ENCODE results near the gene PLCB1. TPM values are rescaled to one million over a fixed set of nuclear protein-coding genes. Genes with fewer than 3 reads are reported as not detected.

PLCB1 gene
- total and polyA plus RNA-seq, 2 experiments from 2014 or later, result 14.9 to 20.7 TPM

GRCh38 chr20:8153281-8153908 is 21.3 kb downstream of the PLCB1 start:
- 0 out of 2 replicates have a peak, but pooled peaks cover 5% of the 10 kb centered on the region for H3K9me2 ChIP-seq (ENCODE audit: insufficient read depth)
- H3K27ac Mint-ChIP-seq, result no peak overlapping the region; the same call in 1 of the 2 replicates
- no peaks in the 10 kb centered on the region for H3K36me3 ChIP-seq (ENCODE audit: insufficient read depth)
- DNase-seq (ENCODE audit: low spot score) (no peak), ATAC-seq (no peak)
- H3K4me1 ChIP-seq (ENCODE audit: insufficient read depth), result no peaks in the 10 kb centered on the region
- no peak overlapping the region for H3K4me3 Mint-ChIP-seq
- H3K79me2 ChIP-seq (replicated peaks; ENCODE audit: insufficient read depth), result no peaks in the 10 kb centered on the region
- H3K4me3 ChIP-seq, result no peak overlapping the region
- peaks cover 10% of the 10 kb centered on the region; the same call in 2 of the 3 replicates for H3K4me1 Mint-ChIP-seq
- no peak overlapping the region for H2AFZ ChIP-seq
- peaks cover 6% of the 10 kb centered on the region; the same call in 2 of the 3 replicates for H3K36me3 Mint-ChIP-seq (ENCODE audit: low read depth)
- TF ChIP-seq REST (IDR thresholded peaks at IDR 0.05; ENCODE audit: unreplicated experiment) (no peak), ZNF114 (CRISPR knock-in tag; IDR thresholded peaks at IDR 0.05) (no peak), EZH2 (IDR thresholded peaks at IDR 0.05; ENCODE audit: low read depth, unreplicated experiment) (no peak), STAT1 (IDR thresholded peaks at IDR 0.05; ENCODE audit: unreplicated experiment) (no peak), POLR2AphosphoS5 (IDR thresholded peaks at IDR 0.05; ENCODE audit: low read depth) (no peak), CREB1 (CRISPR knock-in tag; IDR thresholded peaks at IDR 0.05; ENCODE audit: low read depth) (no peak), ZNF331 (CRISPR knock-in tag; IDR thresholded peaks at IDR 0.05; ENCODE audit: low read depth) (no peak), EZH2phosphoT487 (IDR thresholded peaks at IDR 0.05; ENCODE audit: unreplicated experiment) (no peak), JUNB (IDR thresholded peaks at IDR 0.05; ENCODE audit: unreplicated experiment) (no peak), CTCF (conservative IDR thresholded peaks at IDR 0.05; ENCODE audit: low read depth in 2 of 2) (no peak), NANOG (IDR thresholded peaks at IDR 0.05; ENCODE audit: borderline replicate concordance) (no peak)
- TF ChIP-seq, protein P1, sequence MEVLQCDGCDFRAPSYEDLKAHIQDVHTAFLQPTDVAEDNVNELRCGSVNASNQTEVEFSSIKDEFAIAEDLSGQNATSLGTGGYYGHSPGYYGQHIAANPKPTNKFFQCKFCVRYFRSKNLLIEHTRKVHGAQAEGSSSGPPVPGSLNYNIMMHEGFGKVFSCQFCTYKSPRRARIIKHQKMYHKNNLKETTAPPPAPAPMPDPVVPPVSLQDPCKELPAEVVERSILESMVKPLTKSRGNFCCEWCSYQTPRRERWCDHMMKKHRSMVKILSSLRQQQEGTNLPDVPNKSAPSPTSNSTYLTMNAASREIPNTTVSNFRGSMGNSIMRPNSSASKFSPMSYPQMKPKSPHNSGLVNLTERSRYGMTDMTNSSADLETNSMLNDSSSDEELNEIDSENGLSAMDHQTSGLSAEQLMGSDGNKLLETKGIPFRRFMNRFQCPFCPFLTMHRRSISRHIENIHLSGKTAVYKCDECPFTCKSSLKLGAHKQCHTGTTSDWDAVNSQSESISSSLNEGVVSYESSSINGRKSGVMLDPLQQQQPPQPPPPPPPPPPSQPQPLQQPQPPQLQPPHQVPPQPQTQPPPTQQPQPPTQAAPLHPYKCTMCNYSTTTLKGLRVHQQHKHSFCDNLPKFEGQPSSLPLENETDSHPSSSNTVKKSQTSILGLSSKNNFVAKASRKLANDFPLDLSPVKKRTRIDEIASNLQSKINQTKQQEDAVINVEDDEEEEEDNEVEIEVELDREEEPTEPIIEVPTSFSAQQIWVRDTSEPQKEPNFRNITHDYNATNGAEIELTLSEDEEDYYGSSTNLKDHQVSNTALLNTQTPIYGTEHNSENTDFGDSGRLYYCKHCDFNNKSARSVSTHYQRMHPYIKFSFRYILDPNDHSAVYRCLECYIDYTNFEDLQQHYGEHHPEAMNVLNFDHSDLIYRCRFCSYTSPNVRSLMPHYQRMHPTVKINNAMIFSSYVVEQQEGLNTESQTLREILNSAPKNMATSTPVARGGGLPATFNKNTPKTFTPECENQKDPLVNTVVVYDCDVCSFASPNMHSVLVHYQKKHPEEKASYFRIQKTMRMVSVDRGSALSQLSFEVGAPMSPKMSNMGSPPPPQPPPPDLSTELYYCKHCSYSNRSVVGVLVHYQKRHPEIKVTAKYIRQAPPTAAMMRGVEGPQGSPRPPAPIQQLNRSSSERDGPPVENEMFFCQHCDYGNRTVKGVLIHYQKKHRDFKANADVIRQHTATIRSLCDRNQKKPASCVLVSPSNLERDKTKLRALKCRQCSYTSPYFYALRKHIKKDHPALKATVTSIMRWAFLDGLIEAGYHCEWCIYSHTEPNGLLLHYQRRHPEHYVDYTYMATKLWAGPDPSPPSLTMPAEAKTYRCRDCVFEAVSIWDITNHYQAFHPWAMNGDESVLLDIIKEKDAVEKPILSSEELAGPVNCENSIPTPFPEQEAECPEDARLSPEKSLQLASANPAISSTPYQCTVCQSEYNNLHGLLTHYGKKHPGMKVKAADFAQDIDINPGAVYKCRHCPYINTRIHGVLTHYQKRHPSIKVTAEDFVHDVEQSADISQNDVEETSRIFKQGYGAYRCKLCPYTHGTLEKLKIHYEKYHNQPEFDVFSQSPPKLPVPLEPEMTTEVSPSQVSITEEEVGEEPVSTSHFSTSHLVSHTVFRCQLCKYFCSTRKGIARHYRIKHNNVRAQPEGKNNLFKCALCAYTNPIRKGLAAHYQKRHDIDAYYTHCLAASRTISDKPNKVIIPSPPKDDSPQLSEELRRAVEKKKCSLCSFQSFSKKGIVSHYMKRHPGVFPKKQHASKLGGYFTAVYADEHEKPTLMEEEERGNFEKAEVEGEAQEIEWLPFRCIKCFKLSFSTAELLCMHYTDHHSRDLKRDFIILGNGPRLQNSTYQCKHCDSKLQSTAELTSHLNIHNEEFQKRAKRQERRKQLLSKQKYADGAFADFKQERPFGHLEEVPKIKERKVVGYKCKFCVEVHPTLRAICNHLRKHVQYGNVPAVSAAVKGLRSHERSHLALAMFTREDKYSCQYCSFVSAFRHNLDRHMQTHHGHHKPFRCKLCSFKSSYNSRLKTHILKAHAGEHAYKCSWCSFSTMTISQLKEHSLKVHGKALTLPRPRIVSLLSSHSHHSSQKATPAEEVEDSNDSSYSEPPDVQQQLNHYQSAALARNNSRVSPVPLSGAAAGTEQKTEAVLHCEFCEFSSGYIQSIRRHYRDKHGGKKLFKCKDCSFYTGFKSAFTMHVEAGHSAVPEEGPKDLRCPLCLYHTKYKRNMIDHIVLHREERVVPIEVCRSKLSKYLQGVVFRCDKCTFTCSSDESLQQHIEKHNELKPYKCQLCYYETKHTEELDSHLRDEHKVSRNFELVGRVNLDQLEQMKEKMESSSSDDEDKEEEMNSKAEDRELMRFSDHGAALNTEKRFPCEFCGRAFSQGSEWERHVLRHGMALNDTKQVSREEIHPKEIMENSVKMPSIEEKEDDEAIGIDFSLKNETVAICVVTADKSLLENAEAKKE (CRISPR knock-in tag; IDR thresholded peaks at IDR 0.05), result no peak
- TF ChIP-seq, protein P2, sequence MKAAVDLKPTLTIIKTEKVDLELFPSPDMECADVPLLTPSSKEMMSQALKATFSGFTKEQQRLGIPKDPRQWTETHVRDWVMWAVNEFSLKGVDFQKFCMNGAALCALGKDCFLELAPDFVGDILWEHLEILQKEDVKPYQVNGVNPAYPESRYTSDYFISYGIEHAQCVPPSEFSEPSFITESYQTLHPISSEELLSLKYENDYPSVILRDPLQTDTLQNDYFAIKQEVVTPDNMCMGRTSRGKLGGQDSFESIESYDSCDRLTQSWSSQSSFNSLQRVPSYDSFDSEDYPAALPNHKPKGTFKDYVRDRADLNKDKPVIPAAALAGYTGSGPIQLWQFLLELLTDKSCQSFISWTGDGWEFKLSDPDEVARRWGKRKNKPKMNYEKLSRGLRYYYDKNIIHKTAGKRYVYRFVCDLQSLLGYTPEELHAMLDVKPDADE (IDR thresholded peaks at IDR 0.05), result no peak
- H3K27me3 ChIP-seq (ENCODE audit: insufficient read depth), result no peaks in the 10 kb centered on the region
- no peaks in the 10 kb centered on the region for H3K27me3 Mint-ChIP-seq (ENCODE audit: insufficient read depth, low read depth, poor library complexity)
- no peaks in the 10 kb centered on the region for H4K20me1 ChIP-seq (replicated peaks; ENCODE audit: insufficient read depth)
- no peak overlapping the region for H3K27ac ChIP-seq (ENCODE audit: low read depth)
- peaks cover 6% of the 10 kb centered on the region for H3K9me3 Mint-ChIP-seq
- no peak overlapping the region for H3K4me2 ChIP-seq
- no peaks in the 10 kb centered on the region for H3F3A ChIP-seq (replicated peaks; ENCODE audit: low read depth)
